Lower lobe of right lung (tissue), 2 donors: Measurements from ENCODE around the gene EPB41L4B. TPM values are rescaled to one million over a fixed set of nuclear protein-coding genes. Genes with fewer than 3 reads are reported as not detected.
A peak's percentile ranks its signal among the peaks of the same experiment; 100 is the strongest.
"Not testable (repeated sequence)": the region's sequence is repeated elsewhere in the genome, so short reads cannot be mapped to it uniquely, and the experiment has no call there.

Source experiments
- ATAC-seq, 2 donors: fragments of 200-7000 bp; cut with Tn5 transposase; one replicate each; pipeline ENCODE4 v1.9.1; 2020 to 2022; ENCODE audit warnings: mild to moderate bottlenecking in 2 of 2, moderate library complexity in 2 of 2
- DNase-seq: peaks from one replicate; pipeline ENCODE4 v3.0.0-alpha.2; 2020
- H3K27ac ChIP-seq: fragments of 200-600 bp; one replicate; pipeline ENCODE4 v1.8.0; 2022
- H3K27me3 ChIP-seq: fragments of 200-600 bp; one replicate; pipeline ENCODE4 v1.8.0; 2022; ENCODE audit warnings: low read depth
- H3K36me3 ChIP-seq: fragments of 200-600 bp; one replicate; pipeline ENCODE4 v1.8.0; 2022; ENCODE audit warnings: mild to moderate bottlenecking
- H3K4me1 ChIP-seq: fragments of 200-600 bp; one replicate; pipeline ENCODE4 v1.8.0; 2022
- H3K4me3 ChIP-seq: fragments of 200-600 bp; one replicate; pipeline ENCODE4 v1.8.0; 2022; ENCODE audit warnings: mild to moderate bottlenecking
- H3K9me3 ChIP-seq: fragments of 200-600 bp; one replicate; pipeline ENCODE4 v1.8.0; 2022
- intact Hi-C: fragments of 100-400 bp; cut with DNase I; formaldehyde crosslinking; loops from one replicate; pipeline ENCODE4 v1.11.0; 2022
- total RNA-seq: library from RNA; stranded (reverse); fragmentation: NEBNext Ultra II Directional; extraction: Animal tissue kit (Norgen Biotek cat#: 25700); gene quantifications from one replicate; pipeline ENCODE4 v1.2.1, GENCODE V29; 2021
- TF ChIP-seq, protein P1 (sequence below): fragments of 200-600 bp; IDR thresholded peaks from one replicate; pipeline ENCODE4 v1.8.0; 2022; ENCODE audit warnings: antibody characterized with exemption, mild to moderate bottlenecking
- donor health status: DM: no; HTN: yes; CAD: no; lungs with severe emphysema.

Gene EPB41L4B
- total RNA-seq, 1 donor from 2014 or later: 12.1 TPM

DNA sequence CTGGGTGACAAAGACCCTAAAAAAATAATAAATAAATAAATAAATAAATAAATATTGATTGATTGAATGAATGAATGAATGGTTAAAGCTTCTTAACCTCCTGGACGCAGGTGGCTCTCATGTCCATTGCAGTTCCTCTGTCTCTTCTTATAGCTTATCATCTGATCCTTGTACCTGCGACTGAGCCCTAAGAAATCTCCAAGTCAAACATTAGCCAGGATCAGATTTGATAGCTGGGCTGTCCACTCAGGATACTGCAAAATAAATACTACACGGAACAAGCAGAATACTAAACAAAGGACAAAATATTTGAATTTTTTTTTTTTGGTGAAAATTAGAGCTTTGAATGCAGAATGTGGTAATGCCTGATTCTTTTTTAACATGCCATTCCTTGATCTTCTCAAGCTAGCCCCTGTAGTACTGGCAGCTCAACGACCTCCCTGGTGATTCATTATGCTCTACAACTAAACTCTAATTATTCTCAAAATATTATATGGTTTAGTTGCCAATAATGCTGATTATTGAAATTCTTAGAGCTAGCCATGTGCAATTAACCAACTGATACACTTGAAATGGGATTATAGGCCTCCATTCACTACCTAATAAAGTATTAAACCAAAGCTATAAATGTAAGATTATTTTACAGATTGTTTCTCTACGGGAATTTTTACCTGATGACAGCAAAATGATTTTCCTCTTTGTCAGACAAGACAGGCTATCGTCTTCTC, 191.2 kb downstream of the EPB41L4B start:
- DNase-seq (no peak), ATAC-seq (no peak)
- Histone ChIP-seq H3K9me3 (no peaks in the 10 kb centered on the region), H3K4me3 (no peak overlapping the region), H3K27me3 (no peaks in the 10 kb centered on the region), H3K36me3 (no peaks in the 10 kb centered on the region), H3K4me1 (no peaks in the 10 kb centered on the region), H3K27ac (no peak overlapping the region)
- intact Hi-C loops: no loop called here
- TF ChIP-seq, protein P1, sequence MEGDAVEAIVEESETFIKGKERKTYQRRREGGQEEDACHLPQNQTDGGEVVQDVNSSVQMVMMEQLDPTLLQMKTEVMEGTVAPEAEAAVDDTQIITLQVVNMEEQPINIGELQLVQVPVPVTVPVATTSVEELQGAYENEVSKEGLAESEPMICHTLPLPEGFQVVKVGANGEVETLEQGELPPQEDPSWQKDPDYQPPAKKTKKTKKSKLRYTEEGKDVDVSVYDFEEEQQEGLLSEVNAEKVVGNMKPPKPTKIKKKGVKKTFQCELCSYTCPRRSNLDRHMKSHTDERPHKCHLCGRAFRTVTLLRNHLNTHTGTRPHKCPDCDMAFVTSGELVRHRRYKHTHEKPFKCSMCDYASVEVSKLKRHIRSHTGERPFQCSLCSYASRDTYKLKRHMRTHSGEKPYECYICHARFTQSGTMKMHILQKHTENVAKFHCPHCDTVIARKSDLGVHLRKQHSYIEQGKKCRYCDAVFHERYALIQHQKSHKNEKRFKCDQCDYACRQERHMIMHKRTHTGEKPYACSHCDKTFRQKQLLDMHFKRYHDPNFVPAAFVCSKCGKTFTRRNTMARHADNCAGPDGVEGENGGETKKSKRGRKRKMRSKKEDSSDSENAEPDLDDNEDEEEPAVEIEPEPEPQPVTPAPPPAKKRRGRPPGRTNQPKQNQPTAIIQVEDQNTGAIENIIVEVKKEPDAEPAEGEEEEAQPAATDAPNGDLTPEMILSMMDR: no peak

DNA sequence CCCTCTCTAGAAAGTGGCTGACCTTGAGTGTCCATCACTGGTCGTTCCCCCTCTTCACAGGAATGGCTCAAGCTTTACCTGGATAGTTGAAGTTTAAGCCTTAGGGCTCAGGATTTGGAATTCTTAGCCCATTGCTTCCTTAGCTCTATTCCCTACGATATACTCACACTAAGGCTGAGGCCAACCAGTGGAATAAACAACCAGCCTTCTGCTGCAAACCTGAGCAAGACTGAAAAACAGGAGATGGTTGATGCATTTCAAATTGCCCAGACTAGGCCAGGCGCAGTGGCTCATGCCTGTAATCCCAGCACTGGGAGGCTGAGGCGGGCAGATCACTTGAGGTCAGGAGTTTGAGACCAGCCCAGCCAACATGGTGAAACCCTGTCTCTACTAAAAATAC, 194.2 kb downstream of the EPB41L4B start:
- H3K36me3 ChIP-seq, DNase-seq, H3K9me3 ChIP-seq, H3K27ac ChIP-seq, H3K27me3 ChIP-seq, H3K4me3 ChIP-seq, H3K4me1 ChIP-seq, ATAC-seq, intact Hi-C loops: not testable (repeated sequence)

DNA sequence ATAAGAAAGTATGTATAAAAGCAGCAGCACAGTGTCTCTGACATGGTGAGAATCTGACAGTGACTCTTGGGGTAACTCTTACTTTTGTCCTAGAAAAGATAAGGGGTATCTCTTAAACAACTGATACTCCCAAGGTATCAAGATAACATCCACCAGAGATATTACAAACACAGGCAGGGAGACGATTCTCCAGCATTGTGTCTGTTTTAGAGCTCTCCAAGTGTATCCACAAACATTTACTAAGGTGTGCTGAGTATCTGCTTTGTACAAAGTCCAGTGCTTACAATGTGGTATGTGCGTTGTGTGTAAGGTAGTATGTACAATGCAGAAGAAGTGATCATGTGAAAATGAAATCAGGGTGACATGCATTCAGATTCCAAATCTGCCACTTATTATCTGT, 196.7 kb downstream of the EPB41L4B start:
- H3K36me3 ChIP-seq: no peaks in the 10 kb centered on the region
- no peak for DNase-seq
- TF ChIP-seq, protein P1: no peak
- H3K4me1 ChIP-seq: no peaks in the 10 kb centered on the region
- H3K4me3 ChIP-seq: no peak overlapping the region
- intact Hi-C loops: no loop called here
- H3K9me3 ChIP-seq: no peaks in the 10 kb centered on the region
- no peaks in the 10 kb centered on the region for H3K27me3 ChIP-seq
- ATAC-seq: no peak
- no peak overlapping the region for H3K27ac ChIP-seq

DNA sequence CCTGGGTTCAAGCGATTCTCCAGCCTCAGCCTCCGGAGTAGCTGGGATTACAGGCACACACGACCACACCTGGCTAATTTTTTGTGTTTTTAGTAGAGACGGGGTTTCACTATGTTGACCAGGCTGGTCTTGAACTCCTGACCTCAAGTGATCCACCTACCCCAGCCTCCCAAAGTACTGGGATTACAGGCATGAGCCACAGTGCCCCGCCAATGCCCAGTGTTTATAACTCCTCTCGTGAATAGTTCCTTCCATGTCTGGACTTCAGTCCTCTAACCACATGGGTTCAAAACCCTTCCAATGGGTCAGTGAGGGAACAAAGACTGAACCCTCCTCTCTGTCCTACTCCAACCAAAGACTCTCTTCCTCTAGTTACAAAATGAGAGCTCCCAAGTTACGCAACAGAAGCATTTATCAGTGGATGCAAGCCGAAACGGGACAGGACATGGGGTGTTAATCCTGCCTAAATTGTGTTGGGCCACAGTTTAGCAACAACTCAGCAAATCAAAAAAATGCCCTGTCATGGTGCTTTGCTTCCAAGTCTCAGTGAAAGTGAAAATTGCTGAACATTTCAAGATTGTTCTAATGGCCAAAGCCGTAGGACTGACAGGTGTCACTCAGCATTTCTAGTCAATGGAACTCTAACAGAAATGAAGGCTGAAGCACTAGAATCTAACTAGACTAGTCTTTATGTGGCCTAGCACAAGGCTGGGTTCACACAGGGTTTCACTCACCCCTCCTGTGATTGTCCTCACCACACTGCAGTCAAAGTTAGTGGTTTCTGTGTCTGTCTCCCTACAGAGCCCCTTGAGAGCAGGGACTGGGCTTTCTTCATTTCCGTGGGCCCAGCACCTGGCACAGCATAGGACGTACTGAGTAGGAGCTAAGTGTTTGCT, 197.9 kb downstream of the EPB41L4B start:
- H3K27ac ChIP-seq: no peak overlapping the region
- H3K9me3 ChIP-seq: no peaks in the 10 kb centered on the region
- DNase-seq (peak; percentile 55), ATAC-seq (no peak)
- no peaks in the 10 kb centered on the region for H3K36me3 ChIP-seq
- H3K4me3 ChIP-seq: no peak overlapping the region
- no peaks in the 10 kb centered on the region for H3K27me3 ChIP-seq
- peaks cover 8% of the 10 kb centered on the region for H3K4me1 ChIP-seq
- TF ChIP-seq, protein P1: no peak
- intact Hi-C loops: no loop called here

Other genes starting within 250 kb of the EPB41L4B start
- gene TMEM245, start 201.1 kb downstream of the EPB41L4B start, total RNA-seq: 85.7 TPM
- gene FRRS1L, start 153.8 kb downstream of the EPB41L4B start, total RNA-seq: 0.06 TPM
- gene PTPN3, start 177.2 kb upstream of the EPB41L4B start, total RNA-seq: 13.4 TPM